ENCODE data around the gene OTX2.

GRCh38 chr14:56815745-56816144, 5.5 kb upstream of the OTX2 start:
- TF ChIP-seq CTCF (IDR thresholded peaks at IDR 0.05) (no peak), SIN3A (IDR thresholded peaks at IDR 0.05; ENCODE audit: borderline replicate concordance, insufficient read depth, low read depth, low read length) (no peak), POLR2AphosphoS5 (IDR thresholded peaks at IDR 0.05; ENCODE audit: low read depth, low read length) (no peak), REST (IDR thresholded peaks at IDR 0.05; ENCODE audit: insufficient read depth in 1 of 2, low read depth in 2 of 2, low read length in 1 of 2) (no peak), TCF7L2 (IDR thresholded peaks at IDR 0.05; ENCODE audit: low read depth, low read length) (no peak)

Data from Panc1 (cell line).